HG02678 (cell line): ENCODE results near the gene NPM3.
"Not testable (repeated sequence)": the region's sequence is repeated elsewhere in the genome, so short reads cannot be mapped to it uniquely, and the experiment has no call there.

Source experiments
- ATAC-seq: cut with Tn5 transposase; IDR thresholded peaks from one replicate; pipeline ENCODE4 v1.9.1; 2021; ENCODE audit warnings: mild to moderate bottlenecking, moderate library complexity; ENCODE audit not compliant: unreplicated experiment

Gene NPM3

DNA sequence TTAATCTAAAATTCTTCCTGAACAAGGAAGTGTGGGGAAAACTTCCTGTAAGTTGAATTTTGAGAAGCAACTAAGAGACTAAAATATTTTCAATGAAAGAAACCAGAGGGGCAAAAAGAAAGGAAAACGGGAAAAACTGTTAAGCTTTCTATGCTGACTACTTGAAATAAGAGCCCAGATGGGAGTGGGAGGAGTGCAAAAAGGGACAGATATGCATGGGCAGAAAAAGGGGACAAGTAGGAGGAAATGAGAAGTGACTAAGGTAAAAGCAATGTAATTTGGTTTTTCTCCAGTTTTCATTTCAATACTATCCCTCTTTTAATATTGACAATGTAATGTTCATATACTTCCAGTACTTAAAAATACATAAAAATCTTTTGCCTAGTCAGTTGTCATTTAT lies 23.9 kb upstream of the NPM3 start:
- ATAC-seq = no peak

DNA sequence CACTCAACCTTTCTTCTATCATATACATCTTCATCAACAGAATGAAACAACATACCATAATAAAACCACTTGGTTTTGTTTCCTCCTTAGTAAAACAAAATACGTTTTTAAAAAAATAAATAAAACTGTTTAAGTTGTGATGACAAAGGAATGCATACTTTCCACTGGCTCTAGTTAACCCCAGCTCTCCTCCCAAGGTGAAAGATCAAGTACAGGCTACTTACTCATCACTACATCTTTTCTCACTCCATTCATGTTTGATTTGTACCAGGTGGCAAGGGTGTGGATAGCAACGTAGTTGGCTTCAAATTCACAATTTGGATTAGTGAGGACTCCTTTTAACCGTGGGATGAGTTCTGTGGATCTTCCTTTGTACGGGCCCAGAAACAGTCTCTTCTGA lies 20.3 kb upstream of the NPM3 start:
- no peak for ATAC-seq

DNA sequence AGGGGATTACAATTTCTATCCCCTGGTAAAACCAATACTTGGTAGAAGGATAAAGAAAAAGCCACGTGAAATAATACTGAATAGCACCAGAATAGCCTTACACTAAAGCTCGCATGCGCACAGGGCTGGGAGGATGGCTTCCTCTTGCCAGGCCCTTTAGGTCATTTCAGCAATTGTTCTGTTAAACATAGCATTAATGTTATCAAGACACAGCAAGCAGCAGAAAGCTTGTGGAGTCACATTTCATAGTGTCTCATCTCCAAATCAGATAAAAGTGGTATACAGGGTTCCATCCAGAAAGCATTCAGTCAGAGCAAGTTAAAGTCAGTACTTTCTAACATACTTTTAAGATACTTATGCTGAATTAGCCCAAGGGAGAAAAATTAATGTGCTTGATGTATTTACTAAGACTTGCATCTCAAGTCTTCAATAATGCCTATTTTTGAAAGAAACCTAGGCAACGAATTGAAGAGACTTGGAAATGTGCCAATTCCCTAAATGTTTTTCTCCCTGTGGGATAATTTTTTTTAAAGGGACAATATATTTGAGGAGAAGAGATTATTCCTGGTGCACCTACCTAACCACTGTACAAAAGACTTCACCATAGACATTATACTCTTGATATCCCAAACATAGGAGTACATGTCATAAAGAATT lies 14.3 kb upstream of the NPM3 start:
- no peak for ATAC-seq

DNA sequence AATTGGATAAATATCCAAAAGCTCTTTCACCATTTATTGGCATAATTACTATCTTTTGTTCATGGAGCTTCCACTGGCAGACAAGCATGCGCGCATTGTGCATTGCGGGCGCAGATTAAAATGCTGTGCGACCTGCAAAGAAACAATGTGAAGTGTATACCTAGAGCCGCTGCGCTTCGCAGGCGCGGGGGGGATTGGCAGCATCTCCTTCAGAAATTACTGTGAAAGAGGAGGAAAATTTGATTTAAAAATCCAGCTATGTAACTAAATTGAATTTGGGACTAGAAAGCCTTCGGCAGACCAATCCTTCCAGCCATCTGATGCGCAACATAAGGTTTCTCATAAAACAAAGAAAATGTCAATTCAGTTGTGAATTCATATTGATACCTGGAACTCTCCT lies 10.3 kb upstream of the NPM3 start:
- ATAC-seq = no peak

DNA sequence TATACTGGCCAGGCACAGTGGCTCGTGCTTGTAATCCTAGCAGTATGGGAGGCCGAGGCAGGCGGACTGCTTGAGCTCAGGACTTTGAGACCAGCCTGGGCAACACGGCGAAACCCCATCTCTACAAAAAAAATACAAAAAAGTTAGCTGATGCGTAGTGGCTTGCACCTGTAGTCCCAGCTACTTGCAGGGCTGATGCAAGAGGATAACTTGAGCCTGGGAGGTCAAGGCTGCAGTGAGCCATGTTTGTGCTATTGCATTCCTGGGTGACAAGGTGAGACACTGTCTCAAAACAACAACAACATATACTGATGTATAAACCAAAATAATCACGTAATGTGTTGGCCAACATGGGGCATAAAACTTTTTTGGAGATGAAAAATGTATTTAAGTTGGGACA lies 6.4 kb upstream of the NPM3 start:
- no peak for ATAC-seq

DNA sequence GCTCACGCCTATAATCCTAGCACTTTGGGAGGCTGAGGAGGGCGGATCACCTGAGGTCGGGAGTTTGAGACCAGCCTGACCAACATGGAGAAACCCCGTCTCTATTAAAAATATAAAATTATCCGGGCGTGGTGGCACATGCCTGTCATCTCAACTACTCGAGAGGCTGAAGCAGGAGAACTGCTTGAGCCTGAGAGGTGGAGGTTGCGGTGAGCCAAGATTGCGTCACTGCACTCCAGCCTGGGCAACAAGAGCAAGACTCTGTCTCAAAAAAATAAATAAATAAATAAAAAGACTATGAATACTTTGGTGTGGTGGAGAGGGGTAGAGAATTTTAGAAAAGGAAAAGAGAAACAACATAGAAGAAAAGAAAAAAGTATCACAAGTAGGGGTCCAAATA lies 6.0 kb upstream of the NPM3 start:
- ATAC-seq = not testable (repeated sequence)

DNA sequence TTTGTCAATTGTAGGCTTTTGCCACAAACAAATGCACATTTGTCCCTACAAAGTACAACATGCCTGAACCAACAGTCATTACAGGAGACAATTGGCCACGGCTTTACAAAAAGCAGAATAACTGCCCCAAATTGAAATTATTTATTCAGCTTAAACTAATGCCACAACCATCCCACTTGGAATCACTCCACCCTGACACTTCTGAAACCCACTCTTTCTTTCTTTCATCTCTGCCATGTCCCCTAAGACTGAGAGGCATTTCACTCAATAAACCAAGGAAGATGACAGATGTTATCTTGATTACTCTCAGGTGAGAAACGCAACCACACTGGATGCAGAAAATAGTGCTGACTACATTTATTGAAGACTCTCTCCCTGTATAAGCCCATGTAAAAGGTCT lies 2.6 kb upstream of the NPM3 start:
- ATAC-seq = no peak

DNA sequence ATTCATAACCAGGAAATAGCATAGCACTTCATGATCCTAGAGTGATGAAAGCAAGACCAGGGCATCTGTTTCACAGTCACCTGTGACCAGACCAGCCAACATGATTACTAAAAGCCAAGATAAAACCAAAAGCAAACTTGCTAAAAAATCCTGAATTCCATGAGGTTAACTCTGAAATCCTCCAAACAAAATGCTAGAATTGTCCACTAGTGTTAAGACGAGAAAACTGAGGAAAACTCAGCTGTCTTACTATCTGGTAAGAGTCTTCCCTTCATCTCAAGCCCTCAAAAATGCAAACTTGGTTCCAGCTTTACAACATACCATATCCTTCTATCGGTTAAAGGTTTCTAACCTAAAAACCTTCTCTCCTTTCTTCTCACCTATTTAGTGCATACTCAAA lies 1.3 kb upstream of the NPM3 start:
- ATAC-seq = no peak

DNA sequence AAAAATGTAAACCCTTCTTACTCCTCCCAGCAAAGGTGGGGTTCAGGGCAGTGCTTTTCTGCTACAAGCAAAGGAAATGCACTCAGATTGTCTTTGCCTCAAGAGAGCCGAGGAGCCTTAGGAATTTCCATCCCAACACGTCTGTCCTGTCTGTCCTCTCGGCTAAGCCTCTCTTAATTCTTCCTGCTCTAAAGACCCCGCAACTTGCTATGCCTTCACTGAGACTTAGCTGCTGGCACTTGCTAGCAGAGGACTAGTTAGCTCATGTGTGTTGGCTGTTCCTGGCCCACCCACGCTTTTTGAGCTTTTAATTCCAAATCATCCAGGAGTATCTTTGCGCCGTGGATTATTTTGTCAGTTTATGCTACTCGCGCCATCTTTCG lies 481 bp upstream of the NPM3 start:
- ATAC-seq = no peak

DNA sequence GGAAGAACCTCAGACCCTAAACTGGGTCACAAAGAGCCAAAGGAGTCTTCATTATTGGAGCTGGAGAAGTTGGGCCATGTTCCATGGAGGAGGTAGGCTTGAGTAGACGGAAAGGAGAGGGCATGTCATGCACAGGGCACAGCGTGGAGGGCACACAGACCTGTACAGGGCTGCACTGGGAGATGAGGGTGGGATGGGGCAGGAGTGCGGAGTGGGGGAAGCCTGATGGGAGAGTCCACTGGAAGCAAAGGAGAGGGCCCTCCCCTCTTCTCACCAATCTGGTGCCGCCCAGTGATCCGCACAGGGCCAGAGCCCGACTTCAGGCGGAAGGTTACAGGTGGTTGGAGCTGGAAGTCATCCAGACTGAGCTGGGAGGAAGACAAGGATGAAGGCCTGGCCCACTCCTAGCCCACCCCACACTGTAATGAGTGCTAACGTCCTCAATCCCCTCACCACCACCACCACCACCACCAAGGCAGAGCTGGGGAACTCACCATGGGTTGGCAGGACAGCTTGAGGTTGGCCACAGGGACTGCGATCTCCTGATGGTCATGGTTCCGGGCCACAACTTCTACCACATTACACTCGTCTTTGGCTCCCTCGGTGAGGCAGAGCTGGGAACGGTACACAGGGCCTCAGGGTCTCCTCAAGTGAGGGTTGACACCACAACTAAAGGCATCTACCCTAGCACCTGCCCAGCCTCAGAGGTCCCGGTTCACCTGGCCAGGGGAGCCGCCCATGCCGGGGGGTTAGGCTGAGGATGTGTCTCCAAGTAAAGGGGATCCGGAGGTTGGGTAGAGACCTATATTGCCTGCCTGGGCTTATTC lies 1.0 kb downstream of the NPM3 start:
- ATAC-seq = no peak

DNA sequence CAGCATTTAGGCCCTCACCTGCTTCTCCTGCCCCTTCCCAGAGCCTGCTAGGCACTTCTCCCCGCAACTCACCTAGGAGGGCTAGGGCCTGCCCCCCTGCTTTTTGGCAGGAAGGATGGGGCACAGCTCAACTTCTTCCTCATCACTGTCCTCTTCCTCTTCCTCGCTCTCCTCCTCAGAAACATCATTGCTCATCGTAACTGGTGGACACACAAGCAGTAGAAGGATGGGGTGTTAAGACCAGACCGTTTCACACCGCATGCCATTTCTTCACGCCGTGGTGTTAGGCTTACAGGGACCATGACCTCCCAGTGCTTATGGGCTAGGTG lies 1.6 kb downstream of the NPM3 start:
- ATAC-seq = no peak

DNA sequence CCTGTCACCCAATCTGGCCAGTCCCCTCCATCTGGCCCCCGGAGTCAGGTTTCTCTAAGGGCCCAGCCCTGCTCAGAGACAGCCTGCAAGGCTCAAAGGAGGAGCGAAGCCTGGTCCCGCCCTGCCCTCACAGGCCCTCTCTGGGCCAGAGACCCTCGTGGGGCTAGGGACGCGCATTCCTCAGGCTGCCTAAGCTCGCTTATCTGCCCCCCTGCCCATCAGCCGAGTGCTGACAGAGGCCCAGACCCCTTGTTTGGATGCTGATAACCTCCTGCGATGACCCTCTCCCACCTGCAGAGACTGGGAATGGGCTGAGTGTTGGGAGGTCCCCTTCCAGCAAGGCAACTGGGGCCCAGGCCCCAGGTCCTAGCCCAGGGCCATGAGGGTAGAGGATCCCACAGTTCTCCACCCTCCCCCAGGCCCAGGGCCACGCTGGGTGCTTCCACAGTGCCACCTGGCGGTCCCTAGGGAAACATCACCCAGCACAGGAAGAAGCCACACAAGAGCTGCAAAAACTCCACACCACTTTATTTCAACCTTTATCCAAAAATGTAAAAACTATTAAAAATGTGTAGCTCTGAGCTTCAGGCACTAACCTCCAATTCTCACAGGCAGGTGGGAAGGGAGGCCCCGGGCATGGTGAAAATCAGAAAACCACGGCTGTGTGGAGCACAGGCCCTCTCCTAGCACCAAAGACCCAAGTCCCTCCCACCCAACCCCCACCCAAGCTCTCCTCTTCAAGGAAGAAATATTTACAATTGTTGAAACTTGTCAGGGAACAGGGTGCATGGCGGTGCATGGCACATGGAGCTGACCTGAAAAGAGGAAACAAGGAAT lies 2.2 kb downstream of the NPM3 start:
- peak; percentile 32 for ATAC-seq

DNA sequence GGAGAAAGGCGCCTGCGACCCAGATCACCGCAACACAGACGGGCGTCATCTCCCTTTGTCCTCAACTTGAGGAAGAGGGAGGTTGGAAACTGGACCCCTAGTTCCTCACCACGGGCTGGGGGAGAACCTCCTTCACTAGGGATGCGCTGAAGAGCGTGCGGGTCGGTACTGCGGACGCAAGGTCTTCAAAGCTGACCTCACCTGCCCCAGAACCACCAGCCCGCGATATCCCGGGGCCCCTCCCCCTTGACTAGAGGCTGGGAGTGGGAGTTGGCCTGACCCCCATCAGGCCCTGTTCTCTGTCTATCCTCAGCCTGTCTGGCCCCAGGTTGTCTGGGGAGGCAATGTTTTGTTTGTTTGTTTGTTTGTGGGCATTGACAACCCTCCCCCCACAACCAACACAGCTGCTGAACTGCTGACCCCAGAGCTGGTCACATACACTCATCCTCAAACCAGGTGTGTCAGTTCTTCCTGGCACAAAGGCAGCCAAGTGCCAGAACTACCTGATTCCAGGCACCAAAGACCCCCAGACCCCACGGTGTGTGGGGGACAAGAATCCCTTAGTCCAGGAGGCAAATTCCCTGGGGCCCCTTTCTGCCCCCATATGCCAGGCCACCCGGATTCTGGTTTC lies 2.9 kb downstream of the NPM3 start:
- no peak for ATAC-seq

DNA sequence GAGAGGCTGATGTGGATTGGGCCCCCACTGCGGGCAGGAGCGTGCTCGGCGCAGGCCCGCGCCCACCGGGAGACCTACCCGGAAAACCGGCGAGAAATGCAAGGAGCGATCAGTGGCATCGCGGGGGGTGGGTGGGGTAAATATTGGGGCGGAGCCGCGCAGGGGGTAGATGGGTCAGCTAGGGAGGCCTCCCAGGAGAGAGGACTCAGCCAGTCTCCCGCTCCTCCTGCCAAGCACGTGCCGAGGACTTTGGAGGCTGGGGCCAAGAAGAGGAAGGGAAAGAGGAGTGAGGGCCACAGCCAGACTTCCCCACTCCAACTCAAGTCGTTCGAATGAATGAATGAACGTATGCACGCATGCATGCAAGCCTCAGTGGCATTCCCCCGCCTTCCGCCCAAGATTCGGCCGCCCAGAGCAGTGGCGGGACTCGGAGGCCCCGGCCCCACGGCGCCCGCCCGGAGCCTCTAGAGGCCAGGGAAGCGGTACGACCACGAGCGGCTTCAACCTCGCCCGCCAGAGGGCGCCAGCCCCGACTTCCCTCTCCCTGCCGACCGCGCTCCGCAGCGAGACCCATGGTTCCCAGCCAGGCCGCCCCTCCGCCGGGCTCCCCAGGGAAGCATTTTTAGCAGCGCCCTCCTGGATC lies 3.6 kb downstream of the NPM3 start:
- no peak for ATAC-seq

DNA sequence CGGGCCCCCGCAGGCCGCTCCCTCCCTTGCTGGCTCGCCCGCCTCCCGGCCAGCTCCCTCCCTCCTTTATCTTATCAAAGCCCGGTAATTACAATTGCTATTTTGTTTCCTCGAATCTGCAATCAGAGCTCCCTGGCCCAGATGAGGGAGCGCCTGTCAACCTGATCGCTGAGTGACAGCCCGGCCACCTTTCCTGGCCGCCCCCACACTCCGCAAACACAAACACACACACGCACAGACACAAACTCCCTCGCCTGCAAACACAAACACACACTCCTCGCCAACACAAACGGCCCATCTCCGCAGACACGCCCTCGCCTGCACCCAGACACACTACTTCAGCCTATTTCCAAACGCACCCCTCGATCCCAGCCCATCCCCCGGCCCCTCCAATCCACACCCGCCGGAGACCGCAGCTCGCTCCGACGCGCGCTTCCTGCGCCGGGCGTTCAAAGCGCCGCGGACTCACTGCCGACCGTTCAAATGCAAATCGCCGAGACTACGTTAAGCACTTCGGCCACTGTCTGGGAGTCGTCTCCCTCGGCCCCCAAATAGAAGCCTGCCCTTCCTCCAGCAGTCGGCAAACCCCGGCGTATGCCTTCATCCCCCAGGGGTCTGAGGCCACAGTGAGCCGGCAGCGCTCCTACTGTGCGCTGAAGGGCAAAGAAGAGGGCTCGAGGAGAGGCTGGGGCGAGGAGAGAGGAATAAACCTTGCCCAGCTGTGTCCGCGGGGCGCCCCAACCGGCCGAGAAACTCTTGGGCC lies 4.3 kb downstream of the NPM3 start:
- no peak for ATAC-seq

DNA sequence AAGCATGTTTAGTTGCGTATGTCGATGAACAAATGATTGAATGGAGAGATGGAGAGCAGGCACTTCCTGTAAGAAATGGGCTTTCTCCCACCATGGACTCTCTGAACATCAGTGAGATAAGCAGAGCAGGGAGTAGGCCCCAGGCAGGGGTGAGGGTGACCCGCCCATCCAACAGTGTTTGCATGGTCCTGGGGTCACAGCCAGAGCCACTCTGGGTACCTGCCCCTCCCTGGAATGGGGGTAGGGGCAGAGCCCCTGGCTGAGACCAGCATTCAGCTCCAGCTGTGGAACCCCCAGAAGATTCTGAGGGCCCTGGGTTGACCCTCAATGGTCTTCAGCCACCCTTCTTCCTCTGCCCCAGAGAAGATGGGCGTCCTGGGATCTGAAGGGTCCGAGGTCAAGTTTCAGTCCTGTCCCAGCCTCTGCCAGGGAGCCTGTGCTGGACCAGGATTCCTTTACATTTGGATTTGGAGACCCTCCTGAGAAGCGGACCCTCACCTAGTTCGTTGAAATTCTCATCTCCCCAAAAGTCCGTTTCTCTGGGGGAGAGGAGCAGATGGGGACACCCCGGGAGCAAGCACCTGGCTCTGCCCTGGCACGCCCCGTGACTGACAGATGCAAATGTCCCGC lies 5.0 kb downstream of the NPM3 start:
- no peak for ATAC-seq

DNA sequence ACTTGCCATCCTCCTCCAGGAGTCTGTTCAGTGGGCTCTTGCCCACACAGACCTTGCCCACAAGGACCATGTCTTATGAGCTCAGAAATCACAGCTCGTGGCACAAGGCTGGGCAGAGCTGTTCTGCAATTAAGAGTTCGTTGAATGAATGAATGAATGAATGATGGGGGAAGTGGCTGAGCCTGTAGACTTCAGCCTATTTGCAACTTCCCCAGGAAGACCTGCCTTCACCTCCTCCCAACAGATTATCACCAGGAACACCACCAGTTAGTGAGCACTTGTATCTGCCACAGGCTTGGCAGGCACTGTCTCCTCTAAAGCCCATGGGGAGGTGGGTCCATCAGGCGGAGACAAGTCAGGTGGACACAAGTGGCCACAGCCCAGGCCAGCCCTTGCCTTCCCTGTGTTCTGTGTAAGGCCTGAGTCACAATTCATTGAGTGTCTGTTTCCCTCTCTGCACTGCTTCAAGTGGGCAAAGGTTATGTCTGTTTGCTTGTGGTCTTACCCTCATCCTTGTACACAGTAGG lies 5.6 kb downstream of the NPM3 start:
- ATAC-seq = no peak

DNA sequence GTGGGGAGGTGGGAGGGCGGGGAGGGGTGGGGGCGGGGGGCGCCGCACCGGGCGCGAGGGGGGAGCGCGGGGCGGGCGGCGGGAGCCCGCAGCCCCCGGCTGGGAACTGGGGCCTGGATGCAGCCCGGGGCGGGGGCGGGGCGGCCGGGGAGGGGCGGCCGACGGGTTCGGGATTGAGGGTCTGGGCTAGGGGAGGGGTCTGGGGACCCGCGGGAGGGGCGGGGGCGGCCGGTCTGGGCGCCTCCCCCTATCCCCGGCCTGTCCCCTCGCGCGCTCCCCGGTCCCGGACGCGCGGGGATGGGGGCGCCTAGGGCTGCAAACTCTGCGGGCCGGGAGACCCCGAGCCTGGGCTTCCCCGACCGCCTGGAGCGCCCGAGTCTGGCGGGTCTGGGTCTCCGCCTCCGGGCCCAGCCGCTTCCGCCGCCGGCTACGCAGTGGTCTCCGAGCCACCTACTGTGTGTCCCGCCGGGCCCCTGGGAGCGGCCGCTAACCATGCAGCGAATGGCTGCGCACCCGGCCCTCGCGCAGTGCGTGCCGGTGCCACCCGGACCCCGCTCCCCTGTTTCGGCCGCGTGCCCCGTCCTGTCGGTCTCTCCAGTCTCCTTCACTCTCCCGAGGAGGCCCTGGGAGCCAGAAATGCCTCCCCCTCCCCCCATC lies 7.0 kb downstream of the NPM3 start:
- no peak for ATAC-seq
